K562 (cell line): ENCODE results near the gene AANAT. TPM values are rescaled to one million over a fixed set of nuclear protein-coding genes. Genes with fewer than 3 reads are reported as not detected.

Experiments
- ATAC-seq: fragments of 200-7000 bp; cut with Tn5 transposase; 3 replicates; pipeline ENCODE4 v1.9.1; 2020; ENCODE audit warnings: moderate library complexity
- BruUV-seq: library from RNA; stranded (reverse); fragments of 400-500 nt; replicated peaks from 2 replicates; lab custom pipeline; 2021; lab: Mats Ljungman, UMichigan
- CTCF ChIA-PET: fragments of 300-600 bp; formaldehyde crosslinking; extraction: SDS; loops from one replicate; lab custom pipeline; 2021; ENCODE audit warnings: low intra/inter-chr PET ratio; lab: Yijun Ruan, JAX
- POLR2A ChIA-PET: fragments of 300-600, 350-650 bp; sonication (Branson Sonifier 250); formaldehyde crosslinking; extraction: SDS; loops from one replicate; lab custom pipeline; 2021; ENCODE audit warnings: antibody characterized with exemption, inconsistent platforms; lab: Yijun Ruan, JAX
- DNase-seq, 4 experiments: peaks; one replicate each; pipeline versions ENCODE4 v3.0.0 to v3.0.0-alpha.2; 2011 to 2018; ENCODE audit warnings: low spot score in 3 of 4, mixed read lengths in 3 of 4; ENCODE audit errors: extremely low read depth in 1 of 4
- FAIRE-seq: peaks from 2 replicates; lab custom pipeline; 2011; peaks lifted over from hg19 to GRCh38; lab: Jason Lieb, UNC
- H2AFZ ChIP-seq: 2 replicates; pipeline ENCODE4 v1.6.0; 2011; ENCODE audit warnings: low read depth, low read length, control low read depth, inconsistent platforms
- H3K27ac ChIP-seq: fragments of 200-600 bp; 3 replicates; pipeline ENCODE4 v1.8.0; 2011; ENCODE audit warnings: low read depth, mild to moderate bottlenecking, control low read depth, inconsistent platforms, low read length, moderate library complexity, mixed read lengths; ENCODE audit errors: extremely low read depth
- H3K27me3 ChIP-seq, 2 experiments: fragments of 300-600 bp in 1 of 2; 2 replicates in 1 of 2; 3 replicates in 1 of 2; pipeline versions ENCODE4 v1.6.0 to v1.8.0; 2011; ENCODE audit warnings: inconsistent platforms in 2 of 2, low read length in 2 of 2, mild to moderate bottlenecking in 1 of 2, mixed read lengths in 1 of 2, moderate library complexity in 1 of 2; ENCODE audit not compliant: control insufficient read depth in 2 of 2, insufficient read depth in 2 of 2
- H3K36me3 ChIP-seq: fragments of 300-600 bp; 3 replicates; pipeline ENCODE4 v1.8.0; 2011; ENCODE audit warnings: mild to moderate bottlenecking, low read length, inconsistent platforms; ENCODE audit not compliant: control insufficient read depth, insufficient read depth
- H3K4me1 ChIP-seq, 2 experiments: fragments of 200-600 bp in 1 of 2; replicated peaks in 1 of 2; 2 replicates in 1 of 2; 3 replicates in 1 of 2; pipeline versions ENCODE4 v1.5.1 to v1.8.0; 2011; ENCODE audit warnings: inconsistent platforms in 2 of 2, low read length in 2 of 2, mild to moderate bottlenecking in 1 of 2, mixed read lengths in 1 of 2, moderate library complexity in 1 of 2; ENCODE audit not compliant: control insufficient read depth in 2 of 2, insufficient read depth in 2 of 2
- H3K4me2 ChIP-seq: 2 replicates; pipeline ENCODE4 v1.6.1; 2011; ENCODE audit warnings: low read length, control low read depth, inconsistent platforms, mixed read lengths; ENCODE audit not compliant: insufficient read depth
- H3K4me3 ChIP-seq: fragments of 200-600 bp; sonication (generic), shearing (Covaris generic); 2 replicates; pipeline ENCODE4 v1.5.1; 2016; ENCODE audit warnings: control low read depth, inconsistent platforms
- H3K79me2 ChIP-seq: fragments of 200-600 bp; 3 replicates; pipeline ENCODE4 v1.8.0; 2011; ENCODE audit warnings: low read length, inconsistent platforms; ENCODE audit not compliant: control insufficient read depth, insufficient read depth
- H3K9ac ChIP-seq, 2 experiments: 2 replicates each; pipeline versions ENCODE4 v1.6.0 to v1.6.1; 2011; ENCODE audit warnings: low read depth in 2 of 2, low read length in 2 of 2, control low read depth in 1 of 2, inconsistent platforms in 1 of 2, mild to moderate bottlenecking in 1 of 2, mixed read lengths in 1 of 2; ENCODE audit not compliant: insufficient read depth in 1 of 2
- H3K9me1 ChIP-seq: one replicate; pipeline ENCODE4 v1.6.0; 2011; ENCODE audit warnings: inconsistent platforms, mild to moderate bottlenecking, low read length, moderate library complexity; ENCODE audit not compliant: control insufficient read depth, insufficient read depth
- H3K9me3 ChIP-seq: replicated peaks from 2 replicates; pipeline ENCODE4 v1.5.1; 2011; ENCODE audit warnings: low read depth, low read length, inconsistent platforms; ENCODE audit not compliant: control insufficient read depth, insufficient read depth
- H4K20me1 ChIP-seq: replicated peaks from 2 replicates; pipeline ENCODE4 v1.6.1; 2011; ENCODE audit warnings: low read length, inconsistent platforms, mixed read lengths; ENCODE audit not compliant: control insufficient read depth, insufficient read depth
- CEBPB ChIP-seq: fragments of 450-650 bp; IDR thresholded peaks from 2 replicates; pipeline ENCODE4 v1.6.1; 2016; ENCODE audit warnings: missing genetic modification characterization, missing compliant biosample characterization
- IRF2 ChIP-seq: sonication (generic); formaldehyde crosslinking; IDR thresholded peaks from 2 replicates; pipeline ENCODE4 v1.8.1; 2022; ENCODE audit warnings: mild to moderate bottlenecking, missing genetic modification reagents
- WGBS: fragments of 100-300 bp; shearing (Covaris generic); methylation state at CpG from one replicate; pipeline ENCODE4 v1.1.6; 2016; ENCODE audit warnings: low coverage, mixed read lengths; ENCODE audit not compliant: insufficient coverage; ENCODE audit errors: missing lambda C conversion rate; 5-methylcytosine and 5-hydroxymethylcytosine counted together
- in situ Hi-C: fragments of 300-500 bp; cut with MboI; formaldehyde crosslinking; loops from 4 replicates; pipeline ENCODE4 v1.15.0; 2018; ENCODE audit warnings: inconsistent platforms, mixed read lengths
- intact Hi-C: fragments of 100-400 bp; cut with micrococcal nuclease; formaldehyde crosslinking; loops from 2 replicates; pipeline ENCODE4 v1.14.2; 2022
- polyA plus RNA-seq, 8 experiments: library from polyadenylated mRNA; depleted of rRNA in 4 of 8; stranded (reverse) in 5 of 8; unstranded in 3 of 8; fragments of >200 nt; fragmentation: Nextera tagmentation in 2 of 8; fragmentation: Illumina TruSeq in 1 of 8; extraction: Ambion mirVana in 2 of 8; extraction: Trizol in 1 of 8; gene quantifications; 2 replicates each; pipeline versions ENCODE4 v1.2.1 to v1.2.3, GENCODE V29; 2011 to 2014; ENCODE audit warnings: inconsistent platforms in 1 of 8, missing spikeins in 1 of 8
- total RNA-seq, 7 experiments: library from RNA; depleted of rRNA in 6 of 7; stranded (reverse); fragments of >200 nt in 6 of 7; fragmentation: Illumina TruSeq in 2 of 7; extraction: Trizol in 2 of 7; gene quantifications; 2 replicates each; pipeline versions ENCODE4 v1.2.1 to v1.2.3, GENCODE V29; 2011 to 2021; ENCODE audit warnings: low replicate concordance in 1 of 7
- TF ChIP-seq, protein P1 (sequence below): fragments of 450-650 bp; IDR thresholded peaks from one replicate; pipeline ENCODE4 v1.6.1; 2018; ENCODE audit warnings: mild to moderate bottlenecking, moderate library complexity; ENCODE audit not compliant: partially characterized antibody

Gene AANAT
- total and polyA plus RNA-seq, 9 of the 15 experiments (the other 6 are each of a cell fraction or from before 2014, with no cell fraction given) = not detected

DNA sequence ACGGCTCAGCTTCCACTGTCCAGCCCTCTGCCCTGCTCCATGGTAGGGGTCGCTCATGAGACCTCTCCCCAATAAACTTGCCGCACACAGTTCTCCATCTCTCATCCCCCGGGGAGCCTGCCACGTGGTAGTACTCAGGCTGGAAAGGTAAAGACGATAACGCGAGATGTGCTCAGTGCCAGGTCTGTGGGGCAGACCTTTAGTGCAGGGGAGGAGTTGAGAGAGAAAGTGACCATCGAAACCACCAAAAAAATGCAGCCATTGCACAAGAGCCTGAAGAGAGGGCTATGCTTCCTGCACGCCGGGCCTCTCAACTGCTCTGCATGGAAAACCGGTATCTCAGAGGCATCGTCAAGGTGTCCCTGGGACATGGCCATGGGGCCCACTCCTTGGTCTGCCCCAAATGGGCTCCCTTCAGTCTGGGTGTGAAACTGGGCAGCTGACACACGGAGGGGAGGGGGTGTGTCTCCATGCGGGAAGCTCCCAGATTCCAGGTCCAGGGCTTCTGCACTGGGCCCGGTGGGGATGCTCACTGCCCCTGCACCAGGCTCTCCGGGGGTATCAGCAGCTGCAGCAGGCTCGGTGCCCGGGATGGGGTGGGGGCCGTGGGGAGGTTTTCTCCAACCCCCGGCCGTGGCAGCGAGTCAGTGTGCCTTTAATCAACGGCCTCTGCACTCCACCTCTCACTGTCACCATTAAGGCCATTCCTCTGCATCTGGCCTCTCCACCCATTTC lies 4.7 kb upstream of the AANAT start:
- intact Hi-C loops (no loop called here), in situ Hi-C loops (no loop called here)
- H3K36me3 ChIP-seq = no peaks in the 10 kb centered on the region
- H3K4me2 ChIP-seq = no peak overlapping the region
- FAIRE-seq = no peak
- no peaks in the 10 kb centered on the region for H3K9me3 ChIP-seq
- TF ChIP-seq, protein P1, sequence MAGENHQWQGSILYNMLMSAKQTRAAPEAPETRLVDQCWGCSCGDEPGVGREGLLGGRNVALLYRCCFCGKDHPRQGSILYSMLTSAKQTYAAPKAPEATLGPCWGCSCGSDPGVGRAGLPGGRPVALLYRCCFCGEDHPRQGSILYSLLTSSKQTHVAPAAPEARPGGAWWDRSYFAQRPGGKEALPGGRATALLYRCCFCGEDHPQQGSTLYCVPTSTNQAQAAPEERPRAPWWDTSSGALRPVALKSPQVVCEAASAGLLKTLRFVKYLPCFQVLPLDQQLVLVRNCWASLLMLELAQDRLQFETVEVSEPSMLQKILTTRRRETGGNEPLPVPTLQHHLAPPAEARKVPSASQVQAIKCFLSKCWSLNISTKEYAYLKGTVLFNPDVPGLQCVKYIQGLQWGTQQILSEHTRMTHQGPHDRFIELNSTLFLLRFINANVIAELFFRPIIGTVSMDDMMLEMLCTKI = no peak
- peak; percentile 60 for TF ChIP-seq CEBPB (tag)
- TF ChIP-seq IRF2 (CRISPR knock-in tag) = peak; percentile 34; the same call in 1 of the 2 replicates
- TF ChIP-seq, all 486 proteins: peak for 2
- Histone ChIP-seq H3K27ac (no peak overlapping the region), H3K4me1 (peaks cover 0 to 11% of the 10 kb centered on the region in 2 experiments; a peak in 3 of 5 replicates), H2AFZ (no peak overlapping the region), H3K79me2 (no peaks in the 10 kb centered on the region), H3K27me3 (peaks cover 4 to 23% of the 10 kb centered on the region in 2 experiments; a peak in 2 of 5 replicates), H3K4me3 (no peak overlapping the region), H3K9me1 (no peaks in the 10 kb centered on the region), H4K20me1 (no peaks in the 10 kb centered on the region), H3K9ac (no peak overlapping the region; a peak in 1 of 4 replicates)
- ATAC-seq (no peak), DNase-seq (no peak)
- BruUV-seq = no TSS peak
- ChIA-PET POLR2A (interaction anchor here (0.5 to 1.1 kb wide), 10 partner anchors 9 to 748 kb away, joined by 3 to 6 read pairs (median 3); no protein-coding TSS in a partner anchor), CTCF (interaction anchor here (6.9 kb wide), 1 partner anchor 43 kb away, joined by 100 read pairs; no protein-coding TSS in a partner anchor)
- 10% methylated on average over 24 of the region's 24 CpGs for WGBS
